HG03575 (cell line): ENCODE results near the gene PTPRG.

Source experiments
- ATAC-seq: cut with Tn5 transposase; IDR thresholded peaks from one replicate; pipeline ENCODE4 v1.9.1; 2021; ENCODE audit not compliant: unreplicated experiment, insufficient number of reproducible peaks, low FRiP score; ENCODE audit errors: extremely low read depth

The PTPRG gene

DNA sequence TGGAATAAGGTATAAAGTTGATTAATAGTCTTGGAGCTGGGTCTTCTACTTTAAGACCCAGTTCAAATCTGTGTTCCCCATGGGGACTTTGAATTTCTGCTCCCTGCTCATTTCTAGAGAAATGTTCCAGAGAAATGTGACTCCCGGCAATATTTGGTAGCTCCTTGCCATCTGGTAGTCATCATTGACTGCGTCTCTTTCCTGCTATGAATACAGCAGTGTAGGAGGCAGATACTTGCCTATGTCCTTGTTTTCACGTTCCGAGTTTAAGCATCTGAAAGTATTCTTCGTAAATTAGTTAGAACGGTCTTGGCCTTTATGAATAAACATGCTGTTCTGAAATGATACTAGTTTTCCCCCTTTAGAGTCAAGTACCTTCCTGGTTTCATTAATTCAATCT is 352.9 kb downstream of the PTPRG start:
- ATAC-seq = no peak

DNA sequence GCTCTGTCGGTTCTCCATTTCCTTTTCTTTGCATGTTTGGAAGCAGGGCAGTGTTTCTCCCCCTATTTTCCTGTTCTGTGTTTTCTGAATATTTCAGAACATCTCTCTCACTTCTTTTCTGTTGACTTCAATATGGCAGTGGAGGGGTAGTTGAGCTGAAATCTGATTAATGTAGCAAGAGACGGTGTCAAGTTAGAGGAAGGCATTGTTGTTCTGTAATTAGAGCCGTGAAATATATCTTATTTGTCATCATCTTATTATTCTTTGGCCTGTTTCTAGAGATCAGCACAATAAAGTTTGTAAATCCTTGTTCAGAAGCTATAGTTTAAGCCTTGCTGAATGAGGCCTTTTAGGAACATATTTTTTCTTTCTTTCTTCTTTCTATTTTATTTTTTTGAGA is 353.9 kb downstream of the PTPRG start:
- ATAC-seq = no peak

DNA sequence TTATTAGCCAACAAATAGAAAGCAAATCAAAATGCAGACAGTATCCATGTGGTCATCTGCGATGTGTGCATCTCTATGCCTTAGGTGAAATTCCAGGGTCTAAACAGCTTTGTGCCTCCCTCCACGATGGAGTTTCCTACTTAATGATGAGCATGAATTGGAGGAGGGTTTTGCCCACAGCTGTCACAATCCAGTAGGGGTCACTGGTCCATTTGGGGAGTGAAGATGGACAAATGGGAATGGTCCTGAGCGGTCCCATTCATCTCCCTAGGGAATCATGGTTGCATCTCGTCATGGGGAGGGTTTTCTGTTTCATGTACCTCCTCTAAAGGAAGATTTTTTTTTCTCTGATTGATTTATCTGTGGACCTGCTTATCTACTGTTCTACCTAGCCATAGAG is 358.0 kb downstream of the PTPRG start:
- no peak for ATAC-seq

DNA sequence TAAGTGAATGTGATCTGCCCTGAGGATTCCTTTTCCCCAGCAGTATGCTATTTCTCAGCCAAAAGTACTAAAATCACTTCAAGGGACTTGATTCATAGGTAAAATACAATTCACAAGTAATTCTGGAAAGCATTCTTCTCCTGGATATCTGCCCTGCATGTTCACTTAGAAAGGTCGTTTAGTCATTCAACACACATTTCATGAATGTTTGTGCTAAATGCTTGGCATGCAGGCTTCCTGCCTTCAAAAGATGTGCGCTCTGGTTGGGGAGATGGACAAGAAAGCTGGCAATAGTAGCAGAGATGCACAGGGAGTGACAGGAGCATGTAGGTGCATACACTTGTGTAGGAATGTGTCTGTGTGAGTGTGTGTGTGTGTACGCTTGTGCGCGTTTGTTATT is 360.7 kb downstream of the PTPRG start:
- no peak for ATAC-seq

DNA sequence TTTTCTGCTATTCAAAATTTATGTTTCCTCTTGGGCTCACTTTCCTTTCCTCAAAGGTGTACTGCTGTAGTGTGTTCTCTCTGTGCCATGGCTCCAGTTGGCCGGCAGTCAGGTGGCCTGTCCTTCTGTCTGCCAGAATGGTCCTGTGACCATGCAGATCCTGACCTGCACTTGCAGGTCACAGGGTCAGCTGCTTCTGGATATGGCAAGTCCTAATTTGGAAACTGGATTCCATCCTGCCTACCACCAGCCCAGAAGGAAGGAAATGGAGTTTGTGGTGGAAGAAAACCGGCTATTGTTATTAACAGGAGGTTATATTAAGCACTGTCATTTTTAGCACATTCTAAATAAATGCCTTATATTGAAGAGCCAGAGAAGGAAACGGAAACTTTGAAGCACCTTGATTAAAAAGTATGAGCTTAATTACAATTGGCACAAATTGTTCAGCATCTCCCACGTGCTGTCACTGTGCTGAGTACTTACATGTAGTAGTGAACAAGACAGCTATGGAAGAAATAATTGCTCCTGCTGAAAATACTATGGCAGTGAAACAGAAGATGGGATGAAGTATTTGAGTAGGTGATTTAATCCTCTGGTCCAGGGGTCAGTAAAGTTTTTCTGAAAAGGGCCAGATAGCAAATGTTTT is 362.8 kb downstream of the PTPRG start:
- ATAC-seq = no peak

DNA sequence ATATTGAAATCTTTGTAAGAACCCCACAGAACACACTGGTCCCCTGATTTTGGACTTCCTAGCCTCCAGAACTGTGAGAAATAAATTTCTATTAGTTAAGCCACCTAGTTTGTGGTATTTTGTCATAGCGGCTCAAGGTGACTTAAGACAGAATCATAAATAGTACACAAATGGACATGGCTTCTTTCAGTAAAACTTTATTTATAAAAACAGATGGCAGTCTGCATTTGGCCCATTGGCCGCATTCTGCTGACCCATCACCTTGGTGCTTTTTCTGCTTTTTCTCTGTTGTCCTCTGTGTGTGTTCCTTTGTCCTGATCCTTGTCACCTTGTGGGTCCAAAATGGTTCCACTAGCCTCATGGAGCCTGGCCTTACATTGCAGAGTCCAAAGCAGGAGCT is 363.6 kb downstream of the PTPRG start:
- ATAC-seq = no peak

DNA sequence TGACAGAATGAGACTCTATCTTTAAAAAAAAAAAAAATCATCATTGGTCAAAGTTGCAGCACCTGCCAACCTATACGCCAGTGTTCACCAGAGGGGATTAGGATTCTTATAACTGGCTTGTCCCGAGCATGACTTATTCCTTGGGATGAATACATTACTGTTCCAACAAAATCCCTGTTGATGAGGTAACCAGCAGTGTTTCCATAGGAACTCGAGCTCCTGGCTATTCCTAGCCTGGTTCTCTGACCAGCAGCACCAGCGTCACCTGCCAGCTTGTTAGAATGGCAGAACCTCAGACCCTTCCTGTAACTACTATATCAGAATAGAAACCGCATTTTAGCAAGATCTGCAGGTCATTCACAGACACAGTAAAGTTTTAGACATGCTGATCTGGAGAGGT is 364.4 kb downstream of the PTPRG start:
- no peak for ATAC-seq

DNA sequence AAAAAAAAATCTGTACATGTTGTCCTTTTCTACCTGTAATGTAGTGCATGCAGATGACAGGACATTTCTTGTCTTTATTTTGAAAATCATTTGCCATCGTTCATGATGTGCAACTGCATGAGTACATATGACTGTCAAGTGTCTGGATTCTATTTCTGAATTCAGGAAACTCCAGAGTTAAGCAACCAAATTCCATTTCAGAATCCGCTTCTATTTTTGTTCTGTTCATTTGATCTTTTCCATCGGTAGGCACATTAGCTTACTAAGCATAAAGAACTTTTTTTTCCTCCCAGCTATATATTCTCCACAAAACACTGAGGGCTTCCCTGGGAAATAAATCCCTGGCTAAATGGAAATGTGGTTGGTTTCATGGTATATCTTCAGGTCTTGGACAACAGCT is 365.6 kb downstream of the PTPRG start:
- ATAC-seq = no peak

DNA sequence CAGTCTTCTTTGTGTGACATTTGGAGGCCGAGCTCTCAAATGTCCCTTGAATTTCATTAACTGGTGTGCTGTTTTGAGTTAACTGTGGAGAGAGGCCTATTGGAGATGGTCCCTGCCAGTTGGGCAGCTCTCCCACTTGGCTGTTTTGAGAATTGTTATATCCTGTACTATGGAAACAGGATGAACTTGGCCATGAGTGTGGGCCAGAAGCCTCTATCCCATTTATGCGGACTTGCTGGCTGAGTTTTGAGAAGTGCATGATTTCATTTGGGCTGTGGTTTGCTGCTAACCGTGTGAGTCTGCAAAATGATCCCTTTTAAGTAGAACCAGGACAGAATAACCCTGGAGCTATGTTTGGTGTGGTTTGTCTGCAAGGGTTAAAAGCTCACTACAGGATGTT is 366.0 kb downstream of the PTPRG start:
- no peak for ATAC-seq

DNA sequence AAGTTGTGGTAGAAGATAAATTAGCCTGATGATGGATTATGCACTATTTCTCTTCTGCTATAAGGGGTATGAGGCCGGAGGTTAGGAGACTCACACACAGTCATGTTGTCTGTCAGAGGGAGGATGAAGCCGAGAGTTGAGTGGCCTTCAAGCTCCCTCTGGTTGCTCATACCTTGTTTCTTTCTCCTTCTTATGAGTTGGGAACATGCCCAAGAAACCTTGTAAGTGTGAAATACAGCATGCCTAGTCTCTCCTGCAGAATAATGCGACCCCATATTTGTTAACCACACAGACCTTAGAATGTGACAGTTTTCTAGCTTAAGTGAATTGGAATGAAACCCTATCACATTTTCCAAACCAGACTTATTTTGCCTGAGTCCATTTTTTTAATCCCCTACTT is 366.7 kb downstream of the PTPRG start:
- no peak for ATAC-seq

DNA sequence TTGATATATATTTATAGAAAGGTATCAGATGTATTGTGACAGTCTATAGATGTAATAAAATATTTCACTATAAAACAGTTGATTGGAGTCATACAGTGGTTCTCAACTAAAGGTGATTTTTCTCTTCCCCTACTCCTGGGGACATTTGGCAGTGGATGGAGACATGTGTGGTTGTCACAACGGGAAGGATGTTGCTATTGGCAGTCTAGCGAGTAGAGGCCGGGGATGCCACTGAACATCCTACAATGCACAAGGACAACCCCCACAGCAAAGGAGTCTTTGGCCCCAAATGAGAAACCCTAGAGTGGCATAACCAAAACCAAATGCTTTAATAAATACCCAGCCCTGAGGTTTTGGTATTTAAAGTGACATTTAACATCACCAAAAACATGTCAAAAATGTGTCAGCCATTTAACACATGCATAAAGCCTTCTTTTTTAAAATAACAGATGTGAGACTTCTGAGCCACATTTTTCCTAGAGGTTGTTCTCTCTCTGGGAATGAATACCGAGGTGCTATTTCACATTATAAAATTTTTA is 367.5 kb downstream of the PTPRG start:
- ATAC-seq = no peak

DNA sequence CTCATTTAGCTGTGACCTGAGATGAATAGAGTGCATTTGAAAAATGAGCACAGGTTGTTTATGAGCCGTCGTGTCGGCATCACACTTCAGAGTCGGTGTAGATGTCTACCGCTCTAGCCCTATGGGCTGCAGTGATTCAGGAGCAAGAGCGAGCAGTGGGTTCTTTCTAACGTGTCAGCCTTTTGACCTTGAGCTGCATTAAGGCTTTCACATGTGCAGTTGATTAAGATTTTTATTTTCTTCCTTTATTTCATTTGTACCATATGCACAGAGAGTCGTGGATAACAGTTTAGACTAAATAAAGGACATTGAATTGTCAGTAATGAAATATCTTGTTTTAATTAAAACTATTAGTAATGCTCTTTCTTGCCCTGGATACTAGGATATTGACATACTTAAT is 368.2 kb downstream of the PTPRG start:
- ATAC-seq = no peak

DNA sequence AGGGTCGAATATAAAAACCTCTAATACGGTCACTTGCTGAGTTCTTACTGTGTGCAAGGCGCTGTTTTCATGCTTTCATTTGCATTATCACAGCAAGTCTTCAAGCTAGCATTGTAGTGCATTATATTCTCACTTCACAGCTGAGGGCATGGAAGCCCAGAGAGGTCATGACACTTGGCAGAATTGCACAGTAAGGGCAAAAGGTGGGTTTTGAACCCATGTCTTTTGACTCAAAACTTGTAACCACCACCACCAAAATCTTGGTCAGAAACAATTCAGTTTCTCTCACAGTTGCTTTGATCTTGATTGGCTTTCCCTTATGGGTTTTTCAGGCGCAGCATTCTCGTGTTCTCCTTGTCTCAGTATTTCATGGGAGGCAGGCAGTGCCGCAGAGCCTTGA is 371.1 kb downstream of the PTPRG start:
- no peak for ATAC-seq

DNA sequence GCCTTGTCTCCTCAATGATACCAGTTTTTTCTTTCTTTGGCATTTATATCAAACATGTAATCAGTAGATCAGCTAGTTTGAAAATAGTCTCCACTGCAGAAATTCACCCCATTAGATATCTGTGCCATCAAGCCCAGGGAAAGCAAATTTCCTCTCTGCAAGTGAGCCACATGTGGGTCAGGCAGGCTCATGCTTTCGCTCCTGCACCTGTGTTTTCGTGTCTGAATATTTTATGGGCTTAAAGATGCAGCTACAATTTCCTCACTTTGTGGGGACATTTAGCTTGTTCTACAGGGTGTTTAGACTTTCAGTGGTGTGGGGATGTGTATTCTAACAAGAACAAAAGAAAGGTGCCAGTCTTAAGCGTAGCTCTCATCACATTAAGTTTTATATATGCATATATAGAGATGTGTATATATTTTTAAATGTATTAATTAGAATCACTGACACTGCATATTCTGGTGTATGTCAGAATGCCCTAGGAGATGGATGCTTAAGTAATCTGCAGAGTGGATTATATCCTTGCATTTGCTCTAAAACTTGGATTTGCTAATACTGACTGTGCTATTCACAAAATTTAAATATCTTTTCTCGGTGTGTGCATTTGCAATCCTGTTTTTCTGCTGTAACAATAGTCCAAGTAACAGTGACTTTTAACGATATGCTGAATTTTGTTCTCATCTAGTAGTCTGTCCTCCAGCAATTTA is 372.6 kb downstream of the PTPRG start:
- no peak for ATAC-seq

DNA sequence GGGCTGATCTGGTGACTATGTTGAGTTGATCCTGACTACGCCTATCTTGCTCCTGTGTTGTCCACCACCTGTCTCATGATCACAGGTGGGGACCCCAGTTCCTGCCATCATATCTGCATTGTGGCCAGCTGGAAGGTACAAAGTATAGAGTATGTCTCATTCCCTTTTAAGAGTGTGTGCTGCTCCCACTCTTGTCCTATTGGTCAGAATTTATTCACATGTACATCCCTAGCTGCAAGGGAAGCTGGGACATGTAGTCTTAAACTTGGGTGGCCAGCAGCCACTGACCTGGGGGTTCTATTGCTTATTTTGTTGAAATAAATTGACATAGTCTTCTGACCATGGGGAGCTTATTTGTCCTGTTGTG is 373.1 kb downstream of the PTPRG start:
- no peak for ATAC-seq

DNA sequence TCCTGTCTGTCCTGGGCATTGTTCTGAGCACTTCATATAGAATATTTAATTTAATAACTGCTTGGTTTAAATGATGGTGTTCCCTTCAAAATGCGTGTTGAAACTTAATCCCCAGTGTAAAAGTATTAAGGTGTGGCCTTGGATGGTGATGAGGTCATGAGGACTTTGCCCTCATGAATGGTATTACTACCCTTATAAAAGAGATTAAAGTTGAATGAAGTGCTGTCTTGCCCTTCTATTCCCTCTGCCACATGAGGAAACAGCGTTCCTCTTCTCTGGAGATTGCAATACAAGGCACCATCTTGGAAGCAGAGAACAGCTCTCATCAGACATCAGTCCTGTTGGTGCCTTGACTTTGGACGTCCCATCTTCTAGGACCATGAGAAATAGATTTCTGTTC is 374.4 kb downstream of the PTPRG start:
- no peak for ATAC-seq

DNA sequence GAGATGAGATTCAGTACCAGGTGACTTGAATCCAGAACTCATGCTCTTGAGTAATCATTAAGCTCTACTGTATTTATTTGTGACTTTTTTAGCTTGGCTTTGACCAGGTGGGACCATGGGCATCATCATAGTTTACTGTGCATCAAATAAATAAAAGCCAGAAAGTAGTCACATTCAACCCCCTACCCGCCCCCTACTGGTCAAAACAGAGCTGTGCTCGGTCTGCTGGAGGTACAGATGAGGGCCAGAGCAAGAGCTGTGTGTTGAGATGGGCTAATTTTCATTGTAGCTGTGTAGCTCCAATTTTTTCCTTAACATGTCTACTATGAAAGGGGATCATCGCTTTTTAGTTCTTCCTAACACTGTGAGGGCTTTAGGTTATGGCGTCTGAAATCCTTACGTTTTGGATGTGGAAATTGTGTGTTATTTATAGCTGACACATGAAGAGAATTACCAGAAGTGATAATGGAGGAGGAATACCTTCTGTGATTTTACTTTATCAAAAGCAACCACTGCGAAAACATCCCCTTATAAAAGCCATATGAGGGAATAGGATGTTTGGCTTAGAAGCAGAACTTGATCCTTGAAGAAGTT is 375.1 kb downstream of the PTPRG start:
- no peak for ATAC-seq

DNA sequence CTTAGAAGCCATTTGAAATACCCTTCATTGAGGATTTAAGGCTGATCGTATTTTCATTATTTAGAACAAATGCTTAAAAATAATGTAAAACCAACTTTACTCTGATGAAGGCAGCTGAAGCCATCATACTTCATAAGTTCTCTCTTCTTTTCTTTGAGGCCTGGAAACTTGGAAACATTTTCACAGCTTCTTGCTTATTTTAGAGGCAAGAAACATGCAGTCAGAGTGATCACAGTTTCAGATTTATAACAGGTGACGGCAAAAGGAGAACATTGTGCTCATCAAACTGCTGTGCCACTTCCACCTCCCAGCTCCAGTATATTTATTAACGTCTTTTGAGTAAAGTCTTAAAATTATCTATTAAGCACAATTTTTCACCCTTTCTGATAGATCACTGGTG is 376.1 kb downstream of the PTPRG start:
- ATAC-seq = no peak

DNA sequence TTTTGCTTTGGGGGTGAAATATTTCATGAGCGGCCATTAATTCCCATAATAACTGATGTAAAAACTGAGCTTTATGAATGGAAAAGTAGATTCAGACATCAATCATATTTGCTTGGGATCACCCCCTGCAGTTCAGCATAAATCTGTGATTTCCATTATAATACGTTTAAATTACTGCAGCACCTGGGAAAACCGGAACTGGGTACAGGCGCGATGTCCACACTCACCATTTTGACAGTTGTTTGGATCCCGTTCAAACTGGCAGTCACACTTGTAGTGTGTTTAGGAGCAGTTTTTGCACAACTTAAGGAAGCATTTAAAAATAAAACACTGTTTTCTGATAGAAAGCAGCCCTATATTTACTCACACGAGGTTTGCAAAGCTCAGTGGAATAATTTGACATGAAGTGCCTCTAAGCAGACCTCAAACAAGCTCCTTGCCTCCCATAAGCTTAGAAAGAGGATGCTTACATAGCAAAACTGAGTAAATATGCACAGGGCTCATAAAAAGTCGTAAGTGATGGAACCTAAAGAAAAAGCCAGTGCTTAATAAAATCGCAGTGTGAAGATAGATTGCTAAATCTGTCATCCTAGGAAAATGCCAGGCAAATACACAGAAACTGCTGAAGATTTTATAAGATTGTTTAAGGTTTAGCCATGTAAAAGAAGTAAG is 377.6 kb downstream of the PTPRG start:
- no peak for ATAC-seq

DNA sequence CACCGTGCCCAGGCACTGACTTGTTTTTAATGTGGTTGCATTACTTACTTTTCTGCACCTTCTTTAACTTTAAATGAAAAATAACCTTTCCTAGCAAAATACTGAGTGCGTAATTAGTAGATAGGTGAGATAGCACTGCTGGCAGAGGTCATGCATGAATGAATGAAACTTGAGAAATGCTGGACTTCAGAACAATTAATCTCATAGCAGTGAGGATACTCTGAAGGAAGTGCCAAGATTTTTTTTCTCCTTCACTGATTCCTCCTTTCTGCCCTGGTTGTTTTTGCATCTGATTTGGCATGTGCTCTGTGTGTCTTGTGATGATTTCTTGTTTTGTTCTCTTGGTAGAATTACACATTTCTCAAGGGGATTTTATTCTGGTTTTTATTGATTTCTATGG is 378.9 kb downstream of the PTPRG start:
- ATAC-seq = no peak
